ENCODE data around the gene COA3. TPM values are rescaled to one million over a fixed set of nuclear protein-coding genes. Genes with fewer than 3 reads are reported as not detected.

Gene COA3
- total RNA-seq, 2 experiments from 2014 or later, result 4.0 to 4.5 TPM

- CTCF ChIA-PET, result no interaction called here
Measured at GRCh38 chr17:42844271-42844670, 45.8 kb upstream of the COA3 start, which contains the start of gene AOC2. Gene AOC2, plus strand, starts transcription at chr17:42844580. Its CDS starts 47 bp downstream, at chr17:42844627.

GRCh38 chr17:42843358-42843934, 44.9 kb upstream of the COA3 start:
- H3K4me1 Mint-ChIP-seq (ENCODE audit: low read depth), result no peaks in the 10 kb centered on the region
- no peaks in the 10 kb centered on the region for H3K27me3 ChIP-seq (ENCODE audit: control insufficient read depth in 1 of 2, insufficient read depth in 2 of 2, low read length in 2 of 2)
- CTCF ChIA-PET, result interaction anchor here (0.7 to 0.9 kb wide), 3 partner anchors 10 to 188 kb away, joined by 3 to 4 read pairs (median 3); partner anchors contain the start of gene BECN1
- H3K9me3 Mint-ChIP-seq, result no peaks in the 10 kb centered on the region
- intact Hi-C loops (cut with DNase I, micrococcal nuclease), result loop anchor here (2.0 to 10.0 kb wide), 2 partner anchors 361 to 495 kb away; no protein-coding TSS in a partner anchor
- DNase-seq (peak in 4 of 14 experiments; percentile 5 to 54 (median 35)), ATAC-seq (ENCODE audit: poor library complexity) (peak; percentile 56)
- no peaks in the 10 kb centered on the region for H3K27me3 Mint-ChIP-seq
- peaks cover 74% of the 10 kb centered on the region for H3K36me3 Mint-ChIP-seq (ENCODE audit: low read depth)
- no peak overlapping the region for H3K4me3 Mint-ChIP-seq
- H3K27ac Mint-ChIP-seq, result no peak overlapping the region
- no peaks in the 10 kb centered on the region for H3K9me3 ChIP-seq (ENCODE audit: control insufficient read depth in 1 of 2, insufficient read depth in 1 of 2, low read length in 2 of 2)
- H3K4me1 ChIP-seq (ENCODE audit: insufficient read depth, low read length), result no peaks in the 10 kb centered on the region
- peaks cover 69% of the 10 kb centered on the region for H3K36me3 ChIP-seq (ENCODE audit: insufficient read depth, low read length)
- POLR2A ChIA-PET, result interaction anchor here (0.7 to 1.3 kb wide), 2 partner anchors 155 to 524 kb away, joined by 4 read pairs; partner anchors contain the start of gene RPL27
- TF ChIP-seq CTCF (IDR thresholded peaks at IDR 0.05), result peak; percentile 56
- H3K27ac ChIP-seq (ENCODE audit: low read depth in 1 of 2, low read length in 2 of 2), result no peak overlapping the region
- no peak overlapping the region for H3K4me3 ChIP-seq (ENCODE audit: low read length)

More at GRCh38 chr17:42844271-42844670, 45.8 kb upstream of the COA3 start, which contains the start of gene AOC2:
- no peaks in the 10 kb centered on the region for H3K4me1 Mint-ChIP-seq (ENCODE audit: low read depth)
- no peak for DNase-seq
- Histone ChIP-seq H3K27ac (ENCODE audit: low read depth in 1 of 2, low read length in 2 of 2) (no peak within 1 kb of the TSS), H3K4me1 (ENCODE audit: insufficient read depth, low read length) (no peaks in the 10 kb centered on the region), H3K27me3 (ENCODE audit: control insufficient read depth in 1 of 2, insufficient read depth in 2 of 2, low read length in 2 of 2) (no peaks in the 10 kb centered on the region), H3K36me3 (ENCODE audit: insufficient read depth, low read length) (peaks cover 61% of the 10 kb centered on the region), H3K4me3 (ENCODE audit: low read length) (no peak within 1 kb of the TSS), H3K9me3 (ENCODE audit: control insufficient read depth in 1 of 2, insufficient read depth in 1 of 2, low read length in 2 of 2) (no peaks in the 10 kb centered on the region)
- no peak within 1 kb of the TSS for H3K27ac Mint-ChIP-seq
- no peak within 1 kb of the TSS for H3K4me3 Mint-ChIP-seq
- TF ChIP-seq CTCF (IDR thresholded peaks at IDR 0.05), result no peak
- H3K9me3 Mint-ChIP-seq, result no peaks in the 10 kb centered on the region
- peaks cover 65% of the 10 kb centered on the region for H3K36me3 Mint-ChIP-seq (ENCODE audit: low read depth)
- no peaks in the 10 kb centered on the region for H3K27me3 Mint-ChIP-seq
- POLR2A ChIA-PET, result interaction anchor here (1.3 to 1.7 kb wide), 2 partner anchors 22 to 154 kb away, joined by 4 read pairs; partner anchors contain the start of gene RPL27
- ATAC-seq (ENCODE audit: poor library complexity), result no peak
- intact Hi-C loops (cut with DNase I, micrococcal nuclease), result loop anchor here in 1 of 2 experiments (10.0 kb wide), 1 partner anchor 361 kb away; no protein-coding TSS in a partner anchor

DNA sequence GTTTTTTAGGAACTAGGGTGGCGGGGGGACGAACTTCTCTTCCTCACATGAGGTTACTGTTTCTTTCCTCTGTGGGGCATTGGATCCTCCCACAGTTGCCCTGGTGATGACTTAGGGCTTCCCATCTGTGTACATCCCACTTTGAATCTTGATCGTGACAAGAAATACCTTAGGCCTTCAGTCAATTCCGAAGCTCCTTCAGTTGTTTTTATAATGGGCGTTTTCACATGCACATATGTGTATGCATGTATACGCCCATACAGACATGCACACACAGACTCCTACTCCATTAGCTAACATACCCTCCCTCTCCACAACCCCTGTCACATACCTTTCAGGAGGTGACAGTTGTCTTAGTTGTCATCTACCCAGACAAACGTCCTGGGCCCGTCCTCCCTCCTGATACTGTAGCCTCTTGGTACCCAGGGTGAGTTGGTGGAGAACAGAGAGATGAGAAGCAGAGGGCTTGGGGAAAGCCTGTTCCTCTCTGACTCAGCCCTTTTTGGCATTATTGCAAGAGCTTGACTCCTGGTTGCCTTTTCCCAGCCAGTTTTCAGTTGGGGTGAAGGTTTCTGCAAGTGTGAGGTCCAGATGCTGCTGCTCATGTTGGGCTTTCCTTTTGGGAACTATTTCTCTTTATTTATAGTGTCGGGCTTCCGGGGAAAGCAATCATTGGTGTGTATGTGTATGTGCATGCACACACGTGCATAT, 43.6 kb upstream of the COA3 start:
- ChIA-PET CTCF (no interaction called here), POLR2A (no interaction called here)
- no peak for ATAC-seq (ENCODE audit: poor library complexity)
- no peak overlapping the region for H3K4me3 ChIP-seq (ENCODE audit: low read length)
- H3K27me3 Mint-ChIP-seq, result no peaks in the 10 kb centered on the region
- no peaks in the 10 kb centered on the region for H3K9me3 ChIP-seq (ENCODE audit: control insufficient read depth in 1 of 2, insufficient read depth in 1 of 2, low read length in 2 of 2)
- no peak for TF ChIP-seq CTCF (IDR thresholded peaks at IDR 0.05)
- intact Hi-C loops (cut with DNase I, micrococcal nuclease), result loop anchor here (2.0 to 10.0 kb wide), 2 partner anchors 363 to 497 kb away; no protein-coding TSS in a partner anchor
- H3K27ac ChIP-seq (ENCODE audit: low read depth in 1 of 2, low read length in 2 of 2), result no peak overlapping the region
- no peak overlapping the region for H3K27ac Mint-ChIP-seq
- H3K36me3 ChIP-seq (ENCODE audit: insufficient read depth, low read length), result peaks cover 83% of the 10 kb centered on the region
- H3K4me1 Mint-ChIP-seq (ENCODE audit: low read depth), result peaks cover 5% of the 10 kb centered on the region
- H3K4me1 ChIP-seq (ENCODE audit: insufficient read depth, low read length), result no peaks in the 10 kb centered on the region
- no peaks in the 10 kb centered on the region for H3K9me3 Mint-ChIP-seq
- DNase-seq, result no peak
- H3K36me3 Mint-ChIP-seq (ENCODE audit: low read depth), result peaks cover 85% of the 10 kb centered on the region
- no peaks in the 10 kb centered on the region for H3K27me3 ChIP-seq (ENCODE audit: control insufficient read depth in 1 of 2, insufficient read depth in 2 of 2, low read length in 2 of 2)
- H3K4me3 Mint-ChIP-seq, result no peak overlapping the region

All from CD4-positive, alpha-beta T cell (primary cell).